ENCODE measurements around the gene DNAH14.

DNA sequence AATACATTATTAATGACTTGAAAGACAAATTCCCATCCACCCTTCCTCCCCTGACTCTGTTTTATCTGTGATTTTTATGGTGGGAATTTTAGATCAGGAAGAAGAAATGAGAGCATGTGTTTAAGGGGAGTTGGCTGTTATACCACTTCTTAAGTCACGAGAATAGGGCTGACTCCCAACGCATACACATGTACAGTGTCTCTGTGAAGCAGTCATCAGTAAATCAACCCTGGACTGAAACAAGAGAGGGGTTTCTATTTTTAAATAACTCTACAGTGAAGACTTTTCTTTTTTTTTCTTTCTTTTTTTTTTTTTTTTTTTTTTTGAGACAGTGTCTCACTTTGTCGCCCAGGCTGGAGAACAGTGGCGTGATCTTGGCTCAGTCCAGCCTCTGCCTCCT, 392.3 kb downstream of the DNAH14 start:
- TF ChIP-seq, protein P1, sequence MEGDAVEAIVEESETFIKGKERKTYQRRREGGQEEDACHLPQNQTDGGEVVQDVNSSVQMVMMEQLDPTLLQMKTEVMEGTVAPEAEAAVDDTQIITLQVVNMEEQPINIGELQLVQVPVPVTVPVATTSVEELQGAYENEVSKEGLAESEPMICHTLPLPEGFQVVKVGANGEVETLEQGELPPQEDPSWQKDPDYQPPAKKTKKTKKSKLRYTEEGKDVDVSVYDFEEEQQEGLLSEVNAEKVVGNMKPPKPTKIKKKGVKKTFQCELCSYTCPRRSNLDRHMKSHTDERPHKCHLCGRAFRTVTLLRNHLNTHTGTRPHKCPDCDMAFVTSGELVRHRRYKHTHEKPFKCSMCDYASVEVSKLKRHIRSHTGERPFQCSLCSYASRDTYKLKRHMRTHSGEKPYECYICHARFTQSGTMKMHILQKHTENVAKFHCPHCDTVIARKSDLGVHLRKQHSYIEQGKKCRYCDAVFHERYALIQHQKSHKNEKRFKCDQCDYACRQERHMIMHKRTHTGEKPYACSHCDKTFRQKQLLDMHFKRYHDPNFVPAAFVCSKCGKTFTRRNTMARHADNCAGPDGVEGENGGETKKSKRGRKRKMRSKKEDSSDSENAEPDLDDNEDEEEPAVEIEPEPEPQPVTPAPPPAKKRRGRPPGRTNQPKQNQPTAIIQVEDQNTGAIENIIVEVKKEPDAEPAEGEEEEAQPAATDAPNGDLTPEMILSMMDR (IDR thresholded peaks at IDR 0.05), result no peak
- no peak for TF ChIP-seq POLR2A (IDR thresholded peaks at IDR 0.05)
